ENCODE results near the gene POU6F2. TPM values are rescaled to one million over a fixed set of nuclear protein-coding genes. Genes with fewer than 3 reads are reported as not detected.

POU6F2 gene
- total and polyA plus RNA-seq, 2 donors (not counting 1 experiment from before 2014, with no cell fraction given): 0.47 TPM; not detected in 1

GRCh38 chr7:39421251-39421650 lies 443.5 kb downstream of the POU6F2 start:
- no peaks in the 10 kb centered on the region for H3K36me3 ChIP-seq (replicated peaks in 1 of 2; ENCODE audit: control extremely low read depth in 1 of 2, control insufficient read depth in 1 of 2, extremely low read depth in 1 of 2, insufficient read depth in 2 of 2, low read length in 1 of 2)
- intact Hi-C loops (cut with micrococcal nuclease): no loop called here
- peaks cover 19% of the 10 kb centered on the region for H3K27me3 Mint-ChIP-seq
- H3K27ac ChIP-seq (ENCODE audit: low read length in 2 of 2): no peak overlapping the region
- H3K4me1 Mint-ChIP-seq: no peaks in the 10 kb centered on the region
- TF ChIP-seq CTCF (IDR thresholded peaks at IDR 0.05) (no peak), EZH2 (IDR thresholded peaks at IDR 0.05; ENCODE audit: borderline replicate concordance, insufficient read depth, low read depth, low read length, poor library complexity, severe bottlenecking) (no peak)
- no peaks in the 10 kb centered on the region for H3K4me1 ChIP-seq (ENCODE audit: control insufficient read depth in 2 of 2, insufficient read depth in 2 of 2, low read length in 2 of 2)
- CTCF ChIA-PET: no interaction called here
- H3K4me3 Mint-ChIP-seq: no peak overlapping the region
- peaks cover 0 to 3% (median 0%) of the 10 kb centered on the region in 4 experiments for H3K27me3 ChIP-seq (replicated peaks in 1 of 4; ENCODE audit: control extremely low read depth in 1 of 4, control insufficient read depth in 3 of 4, insufficient read depth in 4 of 4, low read length in 3 of 4)
- H3K27ac Mint-ChIP-seq: no peak overlapping the region
- H3K4me3 ChIP-seq (ENCODE audit: control extremely low read depth in 1 of 5, extremely low read depth in 1 of 5, insufficient read depth in 1 of 5, low read depth in 2 of 5, low read length in 4 of 5): no peak overlapping the region
- H2AFZ ChIP-seq (ENCODE audit: insufficient read depth, low read depth, low read length, poor library complexity, severe bottlenecking): no peak overlapping the region
- POLR2A ChIA-PET: interaction anchor here (0.6 kb wide), 1 partner anchor 498 kb away, joined by 3 read pairs; no protein-coding TSS in a partner anchor
- DNase-seq: no peak
- H3K79me2 ChIP-seq (ENCODE audit: control insufficient read depth, insufficient read depth, low read length): no peaks in the 10 kb centered on the region
- H3K9me3 ChIP-seq (ENCODE audit: control extremely low read depth in 1 of 3, control insufficient read depth in 2 of 3, insufficient read depth in 1 of 3, low read length in 2 of 3): no peaks in the 10 kb centered on the region
- no peak overlapping the region for H3K4me2 ChIP-seq (replicated peaks; ENCODE audit: low read depth, low read length, poor library complexity, severe bottlenecking)
- no CpG with 5 or more reads among the region's 2 CpGs for WGBS (ENCODE audit: insufficient coverage)
- ATAC-seq (ENCODE audit: low read depth): no peak
- no peaks in the 10 kb centered on the region for H3K9me3 Mint-ChIP-seq (ENCODE audit: insufficient read depth)
- H3K9ac ChIP-seq (ENCODE audit: low read length): no peak overlapping the region
- H4K20me1 ChIP-seq (ENCODE audit: control insufficient read depth, insufficient read depth, low read length, poor library complexity, severe bottlenecking): no peaks in the 10 kb centered on the region

- ATAC-seq (ENCODE audit: low read depth) (no peak), DNase-seq (no peak)
- no peak overlapping the region for H2AFZ ChIP-seq (ENCODE audit: insufficient read depth, low read depth, low read length, poor library complexity, severe bottlenecking)
- ChIA-PET CTCF (no interaction called here), POLR2A (interaction anchor here (0.6 kb wide), 1 partner anchor 499 kb away, joined by 3 read pairs; no protein-coding TSS in a partner anchor)
- H3K36me3 ChIP-seq (replicated peaks in 1 of 2; ENCODE audit: control extremely low read depth in 1 of 2, control insufficient read depth in 1 of 2, extremely low read depth in 1 of 2, insufficient read depth in 2 of 2, low read length in 1 of 2): no peaks in the 10 kb centered on the region
- H3K9ac ChIP-seq (ENCODE audit: low read length): no peak overlapping the region
- Mint-ChIP-seq H3K4me1 (no peaks in the 10 kb centered on the region), H3K4me3 (no peak overlapping the region), H3K27ac (no peak overlapping the region), H3K9me3 (ENCODE audit: insufficient read depth) (no peaks in the 10 kb centered on the region), H3K27me3 (peaks cover 16% of the 10 kb centered on the region)
- no peaks in the 10 kb centered on the region for H3K4me1 ChIP-seq (ENCODE audit: control insufficient read depth in 2 of 2, insufficient read depth in 2 of 2, low read length in 2 of 2)
- H3K79me2 ChIP-seq (ENCODE audit: control insufficient read depth, insufficient read depth, low read length): no peaks in the 10 kb centered on the region
- no peaks in the 10 kb centered on the region for H4K20me1 ChIP-seq (ENCODE audit: control insufficient read depth, insufficient read depth, low read length, poor library complexity, severe bottlenecking)
- intact Hi-C loops (cut with micrococcal nuclease): no loop called here
- no peak overlapping the region for H3K4me3 ChIP-seq (ENCODE audit: control extremely low read depth in 1 of 5, extremely low read depth in 1 of 5, insufficient read depth in 1 of 5, low read depth in 2 of 5, low read length in 4 of 5)
- WGBS (ENCODE audit: insufficient coverage): 80% methylated on average over 1 of the region's 2 CpGs
- H3K27ac ChIP-seq (ENCODE audit: low read length in 2 of 2): no peak overlapping the region
- H3K4me2 ChIP-seq (replicated peaks; ENCODE audit: low read depth, low read length, poor library complexity, severe bottlenecking): no peak overlapping the region
- H3K9me3 ChIP-seq (ENCODE audit: control extremely low read depth in 1 of 3, control insufficient read depth in 2 of 3, insufficient read depth in 1 of 3, low read length in 2 of 3): no peaks in the 10 kb centered on the region
- peaks cover 0 to 3% (median 0%) of the 10 kb centered on the region in 4 experiments for H3K27me3 ChIP-seq (replicated peaks in 1 of 4; ENCODE audit: control extremely low read depth in 1 of 4, control insufficient read depth in 3 of 4, insufficient read depth in 4 of 4, low read length in 3 of 4)
- no peak for TF ChIP-seq EZH2 (IDR thresholded peaks at IDR 0.05; ENCODE audit: borderline replicate concordance, insufficient read depth, low read depth, low read length, poor library complexity, severe bottlenecking)
Observed at GRCh38 chr7:39421661-39422060, 444.0 kb downstream of the POU6F2 start.
